K562 (cell line): ENCODE results near the gene MLLT1. TPM values are rescaled to one million over a fixed set of nuclear protein-coding genes. Genes with fewer than 3 reads are reported as not detected.

Experiments
- ASH1L ChIP-seq: fragments of 450-650 bp; IDR thresholded peaks from 2 replicates; pipeline ENCODE4 v1.6.1; 2018; ENCODE audit warnings: borderline replicate concordance, mild to moderate bottlenecking, low read depth; ENCODE audit not compliant: partially characterized antibody
- ESRRA ChIP-seq: fragments of 450-650 bp; IDR thresholded peaks from 2 replicates; pipeline ENCODE4 v1.6.1; 2014; ENCODE audit warnings: low read depth, mild to moderate bottlenecking, moderate library complexity, borderline replicate concordance
- FOXK2 ChIP-seq, 2 experiments: fragments of 450-650 bp; IDR thresholded peaks in 1 of 2; conservative IDR thresholded peaks in 1 of 2; 2 replicates each; pipeline ENCODE4 v1.6.1; 2016; ENCODE audit warnings: low read depth in 2 of 2, mild to moderate bottlenecking in 1 of 2
- FOXM1 ChIP-seq, 2 experiments: fragments of 450-650 bp in 1 of 2; sonication (generic) in 1 of 2; formaldehyde crosslinking in 1 of 2; IDR thresholded peaks; 2 replicates each; pipeline versions ENCODE4 v1.6.1 to v1.9.0; 2017 to 2022; ENCODE audit warnings: low read depth in 2 of 2, mild to moderate bottlenecking in 2 of 2, missing genetic modification reagents in 1 of 2, moderate library complexity in 1 of 2
- HMG20B ChIP-seq: fragments of 250-450 bp; sonication (Bioruptor Pico); IDR thresholded peaks from 2 replicates; pipeline ENCODE4 v1.5.0; 2021; ENCODE audit warnings: mild to moderate bottlenecking
- HNRNPL ChIP-seq: fragments of 200-400 bp; formaldehyde crosslinking; IDR thresholded peaks from 2 replicates; pipeline ENCODE4 v1.6.1; 2017; ENCODE audit warnings: low read depth, mild to moderate bottlenecking, low read length
- LCOR ChIP-seq: sonication (generic); formaldehyde crosslinking; IDR thresholded peaks from 2 replicates; pipeline ENCODE4 v1.8.0; 2022; ENCODE audit warnings: mild to moderate bottlenecking, missing genetic modification reagents
- MXI1 ChIP-seq: IDR thresholded peaks from 2 replicates; pipeline ENCODE4 v1.6.1; 2011; ENCODE audit warnings: low read depth, mild to moderate bottlenecking, improper control_type of control experiment, low read length
- NFIX ChIP-seq: fragments of 250-450 bp; sonication (Bioruptor Pico); IDR thresholded peaks from 2 replicates; pipeline ENCODE4 v1.4.0; 2020; ENCODE audit warnings: low read depth, mild to moderate bottlenecking, moderate library complexity
- POLR2H ChIP-seq: IDR thresholded peaks from 2 replicates; pipeline ENCODE4 v1.6.1; 2016; ENCODE audit warnings: missing genetic modification characterization, low read depth, mild to moderate bottlenecking, control low read depth, missing compliant biosample characterization, moderate library complexity
- POLR3A ChIP-seq: IDR thresholded peaks from 2 replicates; pipeline ENCODE4 v1.6.1; 2011; ENCODE audit warnings: borderline replicate concordance, mild to moderate bottlenecking, moderate library complexity; ENCODE audit not compliant: insufficient read length, insufficient read depth; ENCODE audit errors: extremely low read depth
- RAD21 ChIP-seq, 2 experiments: fragments of 250-450 bp in 1 of 2; fragments of 450-650 bp in 1 of 2; sonication (Bioruptor Pico) in 1 of 2; formaldehyde crosslinking in 1 of 2; IDR thresholded peaks in 1 of 2; conservative IDR thresholded peaks in 1 of 2; 2 replicates each; pipeline versions ENCODE4 v1.4.0 to v1.8.0; 2020 to 2022; ENCODE audit warnings: mild to moderate bottlenecking in 2 of 2, moderate library complexity in 1 of 2
- SPI1 ChIP-seq: IDR thresholded peaks from 2 replicates; pipeline ENCODE4 v1.6.1; 2011; ENCODE audit warnings: low read depth, low read length, control low read depth, borderline replicate concordance
- SUPT5H ChIP-seq: fragments of 450-650 bp; IDR thresholded peaks from 2 replicates; pipeline ENCODE4 v1.6.1; 2016
- YY1 ChIP-seq, 3 experiments: IDR thresholded peaks; 2 replicates each; pipeline ENCODE4 v1.6.1; 2011; ENCODE audit warnings: low read length in 2 of 3, mild to moderate bottlenecking in 2 of 3, moderate library complexity in 2 of 3, borderline replicate concordance in 1 of 3, control low read depth in 1 of 3, low read depth in 1 of 3; ENCODE audit not compliant: insufficient read depth in 3 of 3, insufficient replicate concordance in 2 of 3, control insufficient read depth in 1 of 3, insufficient read length in 1 of 3; ENCODE audit errors: extremely low read depth in 1 of 3
- ZBED1 ChIP-seq: IDR thresholded peaks from 2 replicates; pipeline ENCODE4 v1.6.1; 2014
- ZC3H4 ChIP-seq: sonication (generic); formaldehyde crosslinking; IDR thresholded peaks from 2 replicates; pipeline ENCODE4 v1.9.0; 2021; ENCODE audit warnings: missing genetic modification reagents, borderline replicate concordance
- ZNF121 ChIP-seq: sonication (generic); formaldehyde crosslinking; conservative IDR thresholded peaks from 2 replicates; pipeline ENCODE4 v1.8.0; 2022; ENCODE audit warnings: missing genetic modification reagents
- polyA plus RNA-seq, 8 experiments: library from polyadenylated mRNA; depleted of rRNA in 4 of 8; stranded (reverse) in 5 of 8; unstranded in 3 of 8; fragments of >200 nt; fragmentation: Nextera tagmentation in 2 of 8; fragmentation: Illumina TruSeq in 1 of 8; extraction: Ambion mirVana in 2 of 8; extraction: Trizol in 1 of 8; gene quantifications; 2 replicates each; pipeline versions ENCODE4 v1.2.1 to v1.2.3, GENCODE V29; 2011 to 2014; ENCODE audit warnings: inconsistent platforms in 1 of 8, missing spikeins in 1 of 8
- total RNA-seq, 7 experiments: library from RNA; depleted of rRNA in 6 of 7; stranded (reverse); fragments of >200 nt in 6 of 7; fragmentation: Illumina TruSeq in 2 of 7; extraction: Trizol in 2 of 7; gene quantifications; 2 replicates each; pipeline versions ENCODE4 v1.2.1 to v1.2.3, GENCODE V29; 2011 to 2021; ENCODE audit warnings: low replicate concordance in 1 of 7
- TF ChIP-seq, protein P1 (sequence below): fragments of 450-650 bp; IDR thresholded peaks from 2 replicates; pipeline ENCODE4 v1.6.1; 2016; ENCODE audit warnings: antibody characterized with exemption
- TF ChIP-seq, protein P2 (sequence below), 3 experiments: fragments of 200-800 bp in 1 of 3; sonication (Bioruptor generic) in 1 of 3; sonication (generic) in 1 of 3; formaldehyde crosslinking in 1 of 3; IDR thresholded peaks; 2 replicates each; pipeline versions ENCODE4 v1.6.1 to v1.8.0; 2016 to 2022; ENCODE audit warnings: mild to moderate bottlenecking in 2 of 3, missing compliant biosample characterization in 2 of 3, missing genetic modification characterization in 2 of 3, missing genetic modification reagents in 1 of 3
- TF ChIP-seq, protein P3 (sequence below): fragments of 150-350 bp; conservative IDR thresholded peaks from 2 replicates; pipeline ENCODE4 v1.6.1; 2014; ENCODE audit warnings: low read length

MLLT1 gene
- total and polyA plus RNA-seq, 9 of the 15 experiments (the other 6 are each of a cell fraction or from before 2014, with no cell fraction given), result 0.23 to 63.5 (median 15.4) TPM

DNA sequence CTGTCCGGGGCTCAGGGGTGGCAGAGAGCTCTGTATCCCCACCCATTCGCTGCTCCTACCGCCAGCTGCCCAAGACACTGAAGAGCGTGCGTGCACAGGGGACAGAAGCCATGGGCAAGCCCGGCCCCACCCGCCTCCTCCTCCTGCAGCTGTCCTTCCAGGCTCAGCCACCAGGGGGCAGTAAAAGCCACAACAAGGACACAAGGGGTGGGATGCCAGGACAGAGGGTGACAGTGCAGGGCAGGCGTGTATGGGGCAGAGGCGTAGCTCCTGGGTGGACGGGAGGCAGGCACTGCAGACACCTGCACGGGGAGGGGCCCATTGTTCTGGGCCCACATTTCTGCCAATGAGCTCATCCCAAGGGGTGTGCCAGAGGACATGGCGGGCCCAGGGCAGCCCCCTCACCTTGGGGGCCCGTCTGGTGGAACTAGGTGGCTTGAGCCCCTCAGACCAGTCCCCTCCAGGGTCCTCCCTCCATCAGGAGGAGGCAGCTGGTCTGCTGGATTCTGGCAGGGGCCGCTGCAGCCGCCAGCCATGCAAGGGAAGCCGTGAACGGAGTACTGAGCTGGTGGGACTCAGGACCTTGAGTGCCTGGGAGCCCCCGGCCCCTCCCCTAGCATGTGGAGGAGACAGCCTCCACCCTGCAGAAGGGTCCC lies 61.2 kb downstream of the MLLT1 start (continued):
- TF ChIP-seq FOXM1 (IDR thresholded peaks at IDR 0.05; ENCODE audit: low read depth), result no peak
- no peak for TF ChIP-seq FOXM1 (CRISPR knock-in tag; IDR thresholded peaks at IDR 0.05; ENCODE audit: low read depth)
- no peak for TF ChIP-seq HNRNPL
- no peak for TF ChIP-seq ZC3H4 (CRISPR knock-in tag)
- peak in 1 of 2 experiments; percentile 48; a peak in 2 of 4 replicates for TF ChIP-seq FOXK2 (conservative IDR thresholded peaks at IDR 0.05 in 1 of 2, IDR thresholded peaks at IDR 0.05 in 1 of 2; ENCODE audit: low read depth in 2 of 2)
- no peak for TF ChIP-seq HMG20B (CRISPR knock-in tag)
- TF ChIP-seq POLR2H, result no peak
- TF ChIP-seq SUPT5H, result 0 out of 2 replicates have a peak, but pooled peaks have one; percentile 20
- no peak for TF ChIP-seq ASH1L
- TF ChIP-seq, protein P1, sequence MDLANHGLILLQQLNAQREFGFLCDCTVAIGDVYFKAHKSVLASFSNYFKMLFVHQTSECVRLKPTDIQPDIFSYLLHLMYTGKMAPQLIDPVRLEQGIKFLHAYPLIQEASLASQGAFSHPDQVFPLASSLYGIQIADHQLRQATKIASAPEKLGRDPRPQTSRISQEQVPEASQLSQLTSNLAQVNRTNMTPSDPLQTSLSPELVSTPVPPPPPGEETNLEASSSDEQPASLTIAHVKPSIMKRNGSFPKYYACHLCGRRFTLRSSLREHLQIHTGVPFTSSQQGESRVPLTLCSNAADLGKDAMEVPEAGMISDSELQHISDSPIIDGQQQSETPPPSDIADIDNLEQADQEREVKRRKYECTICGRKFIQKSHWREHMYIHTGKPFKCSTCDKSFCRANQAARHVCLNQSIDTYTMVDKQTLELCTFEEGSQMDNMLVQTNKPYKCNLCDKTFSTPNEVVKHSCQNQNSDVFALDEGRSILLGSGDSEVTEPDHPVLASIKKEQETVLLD, result no peak
- TF ChIP-seq LCOR, result no peak
- TF ChIP-seq ESRRA, result peak; percentile 38; the same call in 1 of the 2 replicates
- TF ChIP-seq YY1 (IDR thresholded peaks at IDR 0.05; ENCODE audit: borderline replicate concordance in 1 of 3, control insufficient read depth in 1 of 3, extremely low read depth in 1 of 3, insufficient read depth in 3 of 3, insufficient read length in 1 of 3, insufficient replicate concordance in 2 of 3, low read depth in 1 of 3, low read length in 2 of 3), result peak in 1 of 3 experiments; percentile 11
- TF ChIP-seq ZBED1, result no peak
- TF ChIP-seq NFIX (CRISPR knock-in tag), result no peak
- TF ChIP-seq POLR3A, result no peak
- peak; percentile 75 to 85 for TF ChIP-seq RAD21 (CRISPR knock-in tag; conservative IDR thresholded peaks at IDR 0.05 in 1 of 2, IDR thresholded peaks at IDR 0.05 in 1 of 2)
- TF ChIP-seq ZNF121 (CRISPR knock-in tag), result no peak
- TF ChIP-seq, protein P2, sequence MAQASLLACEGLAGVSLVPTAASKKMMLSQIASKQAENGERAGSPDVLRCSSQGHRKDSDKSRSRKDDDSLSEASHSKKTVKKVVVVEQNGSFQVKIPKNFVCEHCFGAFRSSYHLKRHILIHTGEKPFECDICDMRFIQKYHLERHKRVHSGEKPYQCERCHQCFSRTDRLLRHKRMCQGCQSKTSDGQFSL (CRISPR knock-in tag; IDR thresholded peaks at IDR 0.05), result no peak
- TF ChIP-seq, protein P2 (tag; IDR thresholded peaks at IDR 0.05), result no peak
- TF ChIP-seq MXI1, result no peak
- no peak for TF ChIP-seq SPI1
- TF ChIP-seq, protein P3, sequence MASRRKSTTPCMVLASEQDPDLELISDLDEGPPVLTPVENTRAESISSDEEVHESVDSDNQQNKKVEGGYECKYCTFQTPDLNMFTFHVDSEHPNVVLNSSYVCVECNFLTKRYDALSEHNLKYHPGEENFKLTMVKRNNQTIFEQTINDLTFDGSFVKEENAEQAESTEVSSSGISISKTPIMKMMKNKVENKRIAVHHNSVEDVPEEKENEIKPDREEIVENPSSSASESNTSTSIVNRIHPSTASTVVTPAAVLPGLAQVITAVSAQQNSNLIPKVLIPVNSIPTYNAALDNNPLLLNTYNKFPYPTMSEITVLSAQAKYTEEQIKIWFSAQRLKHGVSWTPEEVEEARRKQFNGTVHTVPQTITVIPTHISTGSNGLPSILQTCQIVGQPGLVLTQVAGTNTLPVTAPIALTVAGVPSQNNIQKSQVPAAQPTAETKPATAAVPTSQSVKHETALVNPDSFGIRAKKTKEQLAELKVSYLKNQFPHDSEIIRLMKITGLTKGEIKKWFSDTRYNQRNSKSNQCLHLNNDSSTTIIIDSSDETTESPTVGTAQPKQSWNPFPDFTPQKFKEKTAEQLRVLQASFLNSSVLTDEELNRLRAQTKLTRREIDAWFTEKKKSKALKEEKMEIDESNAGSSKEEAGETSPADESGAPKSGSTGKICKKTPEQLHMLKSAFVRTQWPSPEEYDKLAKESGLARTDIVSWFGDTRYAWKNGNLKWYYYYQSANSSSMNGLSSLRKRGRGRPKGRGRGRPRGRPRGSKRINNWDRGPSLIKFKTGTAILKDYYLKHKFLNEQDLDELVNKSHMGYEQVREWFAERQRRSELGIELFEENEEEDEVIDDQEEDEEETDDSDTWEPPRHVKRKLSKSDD, result 0 out of 2 replicates have a peak, but pooled peaks have one; percentile 31
